ENCODE measurements around the gene NFIA.

Gene NFIA

GRCh38 chr1:61098906-61099437 lies 16.6 kb downstream of the NFIA start:
- H3K9me3 ChIP-seq (ENCODE audit: control insufficient read depth in 5 of 5, low read length in 5 of 5) = no peaks in the 10 kb centered on the region
- H3K9ac ChIP-seq (ENCODE audit: low read length in 5 of 5) = no peak overlapping the region
- H3K27ac ChIP-seq (ENCODE audit: low read depth, low read length) = no peak overlapping the region
- H3K4me1 ChIP-seq (ENCODE audit: control insufficient read depth in 5 of 5, insufficient read depth in 5 of 5, low read length in 5 of 5) = peaks cover 0 to 35% (median 31%) of the 10 kb centered on the region in 5 donors
- H3K36me3 ChIP-seq (ENCODE audit: control insufficient read depth in 5 of 5, insufficient read depth in 5 of 5, low read length in 5 of 5) = no peaks in the 10 kb centered on the region
- H3K4me3 ChIP-seq (ENCODE audit: low read depth in 1 of 5, low read length in 5 of 5) = no peak overlapping the region
- H3K27me3 ChIP-seq (ENCODE audit: control insufficient read depth in 5 of 5, insufficient read depth in 4 of 5, low read length in 5 of 5) = no peaks in the 10 kb centered on the region

GRCh38 chr1:61100578-61100977 lies 18.2 kb downstream of the NFIA start:
- Histone ChIP-seq H3K36me3 (ENCODE audit: control insufficient read depth in 5 of 5, insufficient read depth in 5 of 5, low read length in 5 of 5) (no peaks in the 10 kb centered on the region), H3K27me3 (ENCODE audit: control insufficient read depth in 5 of 5, insufficient read depth in 4 of 5, low read length in 5 of 5) (no peaks in the 10 kb centered on the region), H3K9ac (ENCODE audit: low read length in 5 of 5) (no peak overlapping the region), H3K4me1 (ENCODE audit: control insufficient read depth in 5 of 5, insufficient read depth in 5 of 5, low read length in 5 of 5) (peaks cover 0 to 30% (median 21%) of the 10 kb centered on the region in 5 donors), H3K4me3 (ENCODE audit: low read depth in 1 of 5, low read length in 5 of 5) (no peak overlapping the region), H3K27ac (ENCODE audit: low read depth, low read length) (peak overlapping the region; percentile 89), H3K9me3 (ENCODE audit: control insufficient read depth in 5 of 5, low read length in 5 of 5) (no peaks in the 10 kb centered on the region)

GRCh38 chr1:61101536-61101935 lies 19.2 kb downstream of the NFIA start:
- H3K4me3 ChIP-seq (ENCODE audit: low read depth in 1 of 5, low read length in 5 of 5) = peak overlapping the region; percentile 11 to 59 (median 38)
- H3K9ac ChIP-seq (ENCODE audit: low read length in 5 of 5) = peak overlapping the region; percentile 43 to 68 (median 65)

GRCh38 chr1:61102041-61102440 lies 19.7 kb downstream of the NFIA start:
- H3K9me3 ChIP-seq (ENCODE audit: control insufficient read depth in 5 of 5, low read length in 5 of 5) = no peaks in the 10 kb centered on the region
- peak overlapping the region; percentile 43 to 68 (median 65) for H3K9ac ChIP-seq (ENCODE audit: low read length in 5 of 5)
- H3K4me1 ChIP-seq (ENCODE audit: control insufficient read depth in 5 of 5, insufficient read depth in 5 of 5, low read length in 5 of 5) = peaks cover 0 to 30% (median 21%) of the 10 kb centered on the region in 5 donors
- no peaks in the 10 kb centered on the region for H3K27me3 ChIP-seq (ENCODE audit: control insufficient read depth in 5 of 5, insufficient read depth in 4 of 5, low read length in 5 of 5)
- no peaks in the 10 kb centered on the region for H3K36me3 ChIP-seq (ENCODE audit: control insufficient read depth in 5 of 5, insufficient read depth in 5 of 5, low read length in 5 of 5)
- peak overlapping the region; percentile 89 for H3K27ac ChIP-seq (ENCODE audit: low read depth, low read length)
- H3K4me3 ChIP-seq (ENCODE audit: low read depth in 1 of 5, low read length in 5 of 5) = peak overlapping the region in 4 of 5 donors; percentile 34 to 59 (median 48)

More at GRCh38 chr1:61101536-61101935, 19.2 kb downstream of the NFIA start:
- Histone ChIP-seq H3K9me3 (ENCODE audit: control insufficient read depth in 5 of 5, low read length in 5 of 5) (no peaks in the 10 kb centered on the region), H3K27ac (ENCODE audit: low read depth, low read length) (peak overlapping the region; percentile 89), H3K4me1 (ENCODE audit: control insufficient read depth in 5 of 5, insufficient read depth in 5 of 5, low read length in 5 of 5) (peaks cover 0 to 30% (median 21%) of the 10 kb centered on the region in 5 donors), H3K36me3 (ENCODE audit: control insufficient read depth in 5 of 5, insufficient read depth in 5 of 5, low read length in 5 of 5) (no peaks in the 10 kb centered on the region), H3K27me3 (ENCODE audit: control insufficient read depth in 5 of 5, insufficient read depth in 4 of 5, low read length in 5 of 5) (no peaks in the 10 kb centered on the region)

- Histone ChIP-seq H3K36me3 (ENCODE audit: control insufficient read depth in 5 of 5, insufficient read depth in 5 of 5, low read length in 5 of 5) (no peaks in the 10 kb centered on the region), H3K4me3 (ENCODE audit: low read depth in 1 of 5, low read length in 5 of 5) (peak overlapping the region in 1 of 5 donors; percentile 25)
Measured at GRCh38 chr1:61102621-61103020, 20.3 kb downstream of the NFIA start.

GRCh38 chr1:61104220-61104671 lies 21.9 kb downstream of the NFIA start:
- Histone ChIP-seq H3K4me1 (ENCODE audit: control insufficient read depth in 5 of 5, insufficient read depth in 5 of 5, low read length in 5 of 5) (peaks cover 0 to 30% (median 21%) of the 10 kb centered on the region in 5 donors), H3K27ac (ENCODE audit: low read depth, low read length) (peak overlapping the region; percentile 89), H3K27me3 (ENCODE audit: control insufficient read depth in 5 of 5, insufficient read depth in 4 of 5, low read length in 5 of 5) (no peaks in the 10 kb centered on the region)

More at GRCh38 chr1:61102621-61103020, 20.3 kb downstream of the NFIA start:
- Histone ChIP-seq H3K27me3 (ENCODE audit: control insufficient read depth in 5 of 5, insufficient read depth in 4 of 5, low read length in 5 of 5) (no peaks in the 10 kb centered on the region), H3K27ac (ENCODE audit: low read depth, low read length) (peak overlapping the region; percentile 89), H3K4me1 (ENCODE audit: control insufficient read depth in 5 of 5, insufficient read depth in 5 of 5, low read length in 5 of 5) (peaks cover 0 to 30% (median 21%) of the 10 kb centered on the region in 5 donors), H3K9ac (ENCODE audit: low read length in 5 of 5) (peak overlapping the region in 3 of 5 donors; percentile 53 to 68 (median 67)), H3K9me3 (ENCODE audit: control insufficient read depth in 5 of 5, low read length in 5 of 5) (peaks cover 0 to under 1% (median 0%) of the 10 kb centered on the region in 5 donors)

GRCh38 chr1:61107638-61108037 lies 25.3 kb downstream of the NFIA start:
- Histone ChIP-seq H3K27me3 (ENCODE audit: control insufficient read depth in 5 of 5, insufficient read depth in 4 of 5, low read length in 5 of 5) (no peaks in the 10 kb centered on the region), H3K4me3 (ENCODE audit: low read depth in 1 of 5, low read length in 5 of 5) (no peak overlapping the region), H3K4me1 (ENCODE audit: control insufficient read depth in 5 of 5, insufficient read depth in 5 of 5, low read length in 5 of 5) (peaks cover 0 to 43% (median 38%) of the 10 kb centered on the region in 5 donors), H3K36me3 (ENCODE audit: control insufficient read depth in 5 of 5, insufficient read depth in 5 of 5, low read length in 5 of 5) (no peaks in the 10 kb centered on the region), H3K27ac (ENCODE audit: low read depth, low read length) (no peak overlapping the region), H3K9ac (ENCODE audit: low read length in 5 of 5) (no peak overlapping the region), H3K9me3 (ENCODE audit: control insufficient read depth in 5 of 5, low read length in 5 of 5) (peaks cover 0 to 3% (median 0%) of the 10 kb centered on the region in 5 donors)

More at GRCh38 chr1:61104220-61104671, 21.9 kb downstream of the NFIA start:
- peaks cover 0 to 3% (median 0%) of the 10 kb centered on the region in 5 donors for H3K9me3 ChIP-seq (ENCODE audit: control insufficient read depth in 5 of 5, low read length in 5 of 5)
- no peak overlapping the region for H3K4me3 ChIP-seq (ENCODE audit: low read depth in 1 of 5, low read length in 5 of 5)
- H3K36me3 ChIP-seq (ENCODE audit: control insufficient read depth in 5 of 5, insufficient read depth in 5 of 5, low read length in 5 of 5) = no peaks in the 10 kb centered on the region
- H3K9ac ChIP-seq (ENCODE audit: low read length in 5 of 5) = peak overlapping the region in 1 of 5 donors; percentile 28

- H3K36me3 ChIP-seq (ENCODE audit: control insufficient read depth in 5 of 5, insufficient read depth in 5 of 5, low read length in 5 of 5) = no peaks in the 10 kb centered on the region
- H3K27me3 ChIP-seq (ENCODE audit: control insufficient read depth in 5 of 5, insufficient read depth in 4 of 5, low read length in 5 of 5) = no peaks in the 10 kb centered on the region
- H3K9ac ChIP-seq (ENCODE audit: low read length in 5 of 5) = no peak overlapping the region
- no peak overlapping the region for H3K4me3 ChIP-seq (ENCODE audit: low read depth in 1 of 5, low read length in 5 of 5)
- H3K4me1 ChIP-seq (ENCODE audit: control insufficient read depth in 5 of 5, insufficient read depth in 5 of 5, low read length in 5 of 5) = peaks cover 0 to 33% (median 30%) of the 10 kb centered on the region in 5 donors
- no peak overlapping the region for H3K27ac ChIP-seq (ENCODE audit: low read depth, low read length)
- H3K9me3 ChIP-seq (ENCODE audit: control insufficient read depth in 5 of 5, low read length in 5 of 5) = peaks cover 0 to 3% (median 0%) of the 10 kb centered on the region in 5 donors
Measured at GRCh38 chr1:61109158-61109557, 26.8 kb downstream of the NFIA start.

- Histone ChIP-seq H3K36me3 (ENCODE audit: control insufficient read depth in 5 of 5, insufficient read depth in 5 of 5, low read length in 5 of 5) (no peaks in the 10 kb centered on the region), H3K9ac (ENCODE audit: low read length in 5 of 5) (no peak overlapping the region), H3K4me3 (ENCODE audit: low read depth in 1 of 5, low read length in 5 of 5) (no peak overlapping the region), H3K27me3 (ENCODE audit: control insufficient read depth in 5 of 5, insufficient read depth in 4 of 5, low read length in 5 of 5) (no peaks in the 10 kb centered on the region), H3K9me3 (ENCODE audit: control insufficient read depth in 5 of 5, low read length in 5 of 5) (peaks cover 0 to 3% (median 0%) of the 10 kb centered on the region in 5 donors), H3K27ac (ENCODE audit: low read depth, low read length) (peak overlapping the region; percentile 26), H3K4me1 (ENCODE audit: control insufficient read depth in 5 of 5, insufficient read depth in 5 of 5, low read length in 5 of 5) (peaks cover 0 to 30% (median 22%) of the 10 kb centered on the region in 5 donors)
Measured at GRCh38 chr1:61109910-61110309, 27.5 kb downstream of the NFIA start.

- H3K4me3 ChIP-seq (ENCODE audit: low read depth in 1 of 5, low read length in 5 of 5) = no peak overlapping the region
- H3K27ac ChIP-seq (ENCODE audit: low read depth, low read length) = peak overlapping the region; percentile 26
- no peak overlapping the region for H3K9ac ChIP-seq (ENCODE audit: low read length in 5 of 5)
- peaks cover 0 to 3% (median 0%) of the 10 kb centered on the region in 5 donors for H3K9me3 ChIP-seq (ENCODE audit: control insufficient read depth in 5 of 5, low read length in 5 of 5)
- no peaks in the 10 kb centered on the region for H3K36me3 ChIP-seq (ENCODE audit: control insufficient read depth in 5 of 5, insufficient read depth in 5 of 5, low read length in 5 of 5)
- H3K4me1 ChIP-seq (ENCODE audit: control insufficient read depth in 5 of 5, insufficient read depth in 5 of 5, low read length in 5 of 5) = peaks cover 0 to 33% (median 27%) of the 10 kb centered on the region in 5 donors
- no peaks in the 10 kb centered on the region for H3K27me3 ChIP-seq (ENCODE audit: control insufficient read depth in 5 of 5, insufficient read depth in 4 of 5, low read length in 5 of 5)
Measured at GRCh38 chr1:61110554-61110953, 28.2 kb downstream of the NFIA start.
